Measurements from ENCODE around the gene GIMAP6.

GRCh38 chr7:150586785-150587152, 45.4 kb downstream of the GIMAP6 start:
- TF ChIP-seq, protein P1, sequence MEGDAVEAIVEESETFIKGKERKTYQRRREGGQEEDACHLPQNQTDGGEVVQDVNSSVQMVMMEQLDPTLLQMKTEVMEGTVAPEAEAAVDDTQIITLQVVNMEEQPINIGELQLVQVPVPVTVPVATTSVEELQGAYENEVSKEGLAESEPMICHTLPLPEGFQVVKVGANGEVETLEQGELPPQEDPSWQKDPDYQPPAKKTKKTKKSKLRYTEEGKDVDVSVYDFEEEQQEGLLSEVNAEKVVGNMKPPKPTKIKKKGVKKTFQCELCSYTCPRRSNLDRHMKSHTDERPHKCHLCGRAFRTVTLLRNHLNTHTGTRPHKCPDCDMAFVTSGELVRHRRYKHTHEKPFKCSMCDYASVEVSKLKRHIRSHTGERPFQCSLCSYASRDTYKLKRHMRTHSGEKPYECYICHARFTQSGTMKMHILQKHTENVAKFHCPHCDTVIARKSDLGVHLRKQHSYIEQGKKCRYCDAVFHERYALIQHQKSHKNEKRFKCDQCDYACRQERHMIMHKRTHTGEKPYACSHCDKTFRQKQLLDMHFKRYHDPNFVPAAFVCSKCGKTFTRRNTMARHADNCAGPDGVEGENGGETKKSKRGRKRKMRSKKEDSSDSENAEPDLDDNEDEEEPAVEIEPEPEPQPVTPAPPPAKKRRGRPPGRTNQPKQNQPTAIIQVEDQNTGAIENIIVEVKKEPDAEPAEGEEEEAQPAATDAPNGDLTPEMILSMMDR (IDR thresholded peaks at IDR 0.05) = no peak
- TF ChIP-seq POLR2A (IDR thresholded peaks at IDR 0.05) = no peak
